Measurements from ENCODE around the gene KCTD17. TPM values are rescaled to one million over a fixed set of nuclear protein-coding genes. Genes with fewer than 3 reads are reported as not detected.

KCTD17 gene
- total RNA-seq, 1 donor from 2014 or later: 7.4 TPM

DNA sequence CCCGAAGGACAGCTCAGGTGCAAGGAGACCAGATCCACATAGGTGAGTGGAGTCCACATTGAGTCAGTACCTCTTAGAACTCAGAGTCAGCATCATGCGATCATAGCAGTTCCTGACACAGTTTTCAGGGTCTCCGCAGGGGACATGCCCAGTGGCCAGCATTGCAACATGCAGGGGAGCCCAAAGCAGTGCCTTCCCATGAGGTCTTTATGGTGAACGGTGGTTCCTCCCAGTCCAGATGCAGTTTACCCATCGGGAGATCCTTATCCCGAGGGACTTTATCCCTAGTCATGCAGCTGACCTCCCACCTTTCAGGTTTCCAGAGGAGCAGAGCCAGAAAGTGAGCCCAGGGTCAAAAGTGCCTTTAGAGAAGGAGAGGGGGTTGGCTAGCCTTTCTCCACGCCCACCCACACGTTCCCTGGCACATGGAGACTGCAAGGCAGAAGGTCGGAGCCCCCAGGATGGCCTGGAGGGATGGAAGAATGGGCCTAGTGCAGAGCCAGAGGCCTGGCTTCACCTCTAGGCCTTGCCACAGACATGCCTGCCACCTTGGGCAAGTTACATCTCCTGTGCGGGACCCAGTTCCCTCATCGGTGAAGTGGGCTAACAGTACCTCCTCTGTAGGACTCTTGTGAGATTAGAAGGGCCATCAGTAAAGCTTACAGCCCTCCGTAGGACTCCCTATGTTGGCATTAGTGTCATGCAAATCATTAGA is 6.4 kb downstream of the KCTD17 start:
- TF ChIP-seq, protein P1, sequence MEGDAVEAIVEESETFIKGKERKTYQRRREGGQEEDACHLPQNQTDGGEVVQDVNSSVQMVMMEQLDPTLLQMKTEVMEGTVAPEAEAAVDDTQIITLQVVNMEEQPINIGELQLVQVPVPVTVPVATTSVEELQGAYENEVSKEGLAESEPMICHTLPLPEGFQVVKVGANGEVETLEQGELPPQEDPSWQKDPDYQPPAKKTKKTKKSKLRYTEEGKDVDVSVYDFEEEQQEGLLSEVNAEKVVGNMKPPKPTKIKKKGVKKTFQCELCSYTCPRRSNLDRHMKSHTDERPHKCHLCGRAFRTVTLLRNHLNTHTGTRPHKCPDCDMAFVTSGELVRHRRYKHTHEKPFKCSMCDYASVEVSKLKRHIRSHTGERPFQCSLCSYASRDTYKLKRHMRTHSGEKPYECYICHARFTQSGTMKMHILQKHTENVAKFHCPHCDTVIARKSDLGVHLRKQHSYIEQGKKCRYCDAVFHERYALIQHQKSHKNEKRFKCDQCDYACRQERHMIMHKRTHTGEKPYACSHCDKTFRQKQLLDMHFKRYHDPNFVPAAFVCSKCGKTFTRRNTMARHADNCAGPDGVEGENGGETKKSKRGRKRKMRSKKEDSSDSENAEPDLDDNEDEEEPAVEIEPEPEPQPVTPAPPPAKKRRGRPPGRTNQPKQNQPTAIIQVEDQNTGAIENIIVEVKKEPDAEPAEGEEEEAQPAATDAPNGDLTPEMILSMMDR (IDR thresholded peaks at IDR 0.05; ENCODE audit: insufficient read depth, low read length, severe bottlenecking): no peak
- no peak for FAIRE-seq
- no peak overlapping the region for H3K4me3 ChIP-seq (ENCODE audit: low read depth, low read length)
- H3K36me3 ChIP-seq (ENCODE audit: control insufficient read depth, insufficient read depth, low read length): peaks cover 5% of the 10 kb centered on the region
- no peaks in the 10 kb centered on the region for H3K27me3 ChIP-seq (ENCODE audit: control insufficient read depth, insufficient read depth, low read length)
- DNase-seq (ENCODE audit: low read depth): no peak

DNA sequence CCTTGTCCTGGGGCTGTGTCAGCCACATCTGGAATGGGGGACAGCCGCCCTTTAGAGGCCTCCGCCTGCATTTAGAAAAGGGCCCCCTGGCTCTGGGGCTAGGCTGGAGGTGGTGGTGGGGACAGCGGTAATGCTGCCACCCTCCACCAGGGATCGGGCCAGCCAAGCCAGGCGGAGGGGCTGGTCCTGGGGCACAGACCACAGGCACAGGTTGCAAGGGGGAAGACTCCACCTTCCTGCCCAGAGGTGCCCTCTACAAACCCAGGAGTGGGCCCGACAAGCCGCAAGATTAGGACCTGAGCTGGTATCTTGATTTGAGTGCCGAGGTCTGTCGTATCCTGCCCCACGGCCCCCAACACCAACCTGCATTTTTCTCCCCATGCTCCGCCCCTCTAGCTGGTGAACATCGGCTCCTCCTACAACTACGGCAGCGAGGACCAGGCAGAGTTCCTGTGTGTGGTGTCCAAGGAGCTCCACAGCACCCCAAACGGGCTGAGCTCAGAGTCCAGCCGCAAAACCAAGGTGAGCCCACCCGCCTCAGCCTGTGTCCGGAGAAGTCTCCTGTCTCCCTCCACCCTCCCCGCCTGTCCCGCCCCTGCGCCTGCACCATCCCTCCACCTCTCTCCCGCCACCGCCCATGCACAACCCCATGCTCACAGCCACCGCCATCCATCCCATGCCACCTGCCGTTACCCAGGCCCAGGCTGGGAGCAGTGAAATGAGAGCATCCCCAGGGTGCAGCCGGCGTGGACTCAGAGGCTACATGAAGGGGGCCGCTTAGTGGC is 7.6 kb downstream of the KCTD17 start:
- no peak for FAIRE-seq
- H3K27me3 ChIP-seq (ENCODE audit: control insufficient read depth, insufficient read depth, low read length): no peaks in the 10 kb centered on the region
- DNase-seq (ENCODE audit: low read depth): no peak
- no peak overlapping the region for H3K4me3 ChIP-seq (ENCODE audit: low read depth, low read length)
- TF ChIP-seq, protein P1 (IDR thresholded peaks at IDR 0.05; ENCODE audit: insufficient read depth, low read length, severe bottlenecking): no peak
- peaks cover 5% of the 10 kb centered on the region for H3K36me3 ChIP-seq (ENCODE audit: control insufficient read depth, insufficient read depth, low read length)

DNA sequence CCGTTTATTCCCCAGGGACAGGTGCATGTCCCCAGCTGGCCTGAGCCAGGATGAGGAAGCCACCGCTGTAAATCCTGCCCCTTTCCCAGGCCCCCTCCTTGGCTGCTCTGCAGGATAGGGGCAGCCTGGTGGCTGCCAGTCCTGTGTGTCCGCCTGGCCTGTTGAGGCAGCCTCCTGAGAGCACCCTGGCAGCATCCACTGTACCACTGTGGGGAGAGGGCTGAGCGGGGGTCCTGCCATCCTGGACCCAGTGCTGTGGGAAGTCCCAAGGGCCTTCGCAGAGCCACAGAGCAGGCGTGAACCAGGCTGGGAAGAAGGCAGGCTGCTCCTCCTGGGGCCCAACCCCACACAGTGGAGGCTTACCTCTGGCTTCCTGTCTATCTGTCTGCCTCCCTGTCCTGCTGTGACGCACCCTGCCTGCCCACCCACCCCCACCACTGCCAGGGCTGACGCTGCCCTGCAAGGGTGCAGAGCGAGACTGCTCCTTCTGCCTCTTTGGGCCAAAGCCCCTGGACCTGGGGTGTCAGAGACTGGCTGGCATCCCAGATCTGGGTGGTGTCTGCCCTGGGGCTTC is 8.4 kb downstream of the KCTD17 start:
- Histone ChIP-seq H3K36me3 (ENCODE audit: control insufficient read depth, insufficient read depth, low read length) (peaks cover 5% of the 10 kb centered on the region), H3K27me3 (ENCODE audit: control insufficient read depth, insufficient read depth, low read length) (no peaks in the 10 kb centered on the region), H3K4me3 (ENCODE audit: low read depth, low read length) (no peak overlapping the region)
- DNase-seq (ENCODE audit: low read depth) (no peak), FAIRE-seq (no peak)
- TF ChIP-seq, protein P1 (IDR thresholded peaks at IDR 0.05; ENCODE audit: insufficient read depth, low read length, severe bottlenecking): no peak

DNA sequence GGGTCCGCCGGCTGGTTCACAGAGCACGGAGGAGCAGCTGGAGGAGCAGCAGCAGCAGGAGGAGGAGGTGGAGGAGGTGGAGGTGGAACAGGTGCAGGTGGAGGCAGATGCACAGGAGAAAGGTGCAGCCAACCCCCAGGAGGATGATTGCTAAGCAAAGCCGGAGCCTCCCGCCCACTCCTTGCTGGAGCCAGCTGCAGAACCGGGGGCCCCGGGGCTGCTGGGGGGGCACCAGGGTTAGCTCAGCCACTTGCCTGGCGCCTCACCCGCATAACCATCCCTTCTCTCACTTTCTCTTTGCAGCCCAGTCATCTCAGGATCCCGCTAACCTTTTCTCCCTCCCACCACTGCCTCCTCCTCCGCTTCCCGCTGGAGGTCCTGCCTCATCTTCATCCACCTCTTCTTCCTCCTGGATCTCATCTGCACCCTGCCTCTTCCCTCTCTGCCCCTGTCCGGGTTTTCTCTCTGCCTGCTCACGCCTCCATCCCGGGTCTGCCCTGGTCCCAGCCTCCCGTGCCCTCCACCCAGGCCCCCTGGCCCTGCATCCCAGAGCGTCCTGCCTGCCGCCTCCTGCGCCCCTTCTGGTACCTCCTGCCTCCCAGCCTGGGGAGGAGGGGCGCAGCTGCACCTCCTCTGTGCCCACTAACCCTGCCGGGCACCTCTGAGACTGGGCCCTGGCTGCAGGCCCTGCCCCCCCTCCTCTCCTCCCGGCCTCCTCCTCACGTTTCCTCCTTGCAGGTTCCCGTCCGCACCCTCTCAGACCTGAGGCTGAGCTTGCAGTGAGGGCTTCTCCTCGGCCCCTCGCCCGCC is 9.5 kb downstream of the KCTD17 start:
- Histone ChIP-seq H3K36me3 (ENCODE audit: control insufficient read depth, insufficient read depth, low read length) (peaks cover 5% of the 10 kb centered on the region), H3K27me3 (ENCODE audit: control insufficient read depth, insufficient read depth, low read length) (no peaks in the 10 kb centered on the region), H3K4me3 (ENCODE audit: low read depth, low read length) (no peak overlapping the region)
- TF ChIP-seq, protein P1 (IDR thresholded peaks at IDR 0.05; ENCODE audit: insufficient read depth, low read length, severe bottlenecking): no peak
- no peak for DNase-seq (ENCODE audit: low read depth)
- no peak for FAIRE-seq

DNA sequence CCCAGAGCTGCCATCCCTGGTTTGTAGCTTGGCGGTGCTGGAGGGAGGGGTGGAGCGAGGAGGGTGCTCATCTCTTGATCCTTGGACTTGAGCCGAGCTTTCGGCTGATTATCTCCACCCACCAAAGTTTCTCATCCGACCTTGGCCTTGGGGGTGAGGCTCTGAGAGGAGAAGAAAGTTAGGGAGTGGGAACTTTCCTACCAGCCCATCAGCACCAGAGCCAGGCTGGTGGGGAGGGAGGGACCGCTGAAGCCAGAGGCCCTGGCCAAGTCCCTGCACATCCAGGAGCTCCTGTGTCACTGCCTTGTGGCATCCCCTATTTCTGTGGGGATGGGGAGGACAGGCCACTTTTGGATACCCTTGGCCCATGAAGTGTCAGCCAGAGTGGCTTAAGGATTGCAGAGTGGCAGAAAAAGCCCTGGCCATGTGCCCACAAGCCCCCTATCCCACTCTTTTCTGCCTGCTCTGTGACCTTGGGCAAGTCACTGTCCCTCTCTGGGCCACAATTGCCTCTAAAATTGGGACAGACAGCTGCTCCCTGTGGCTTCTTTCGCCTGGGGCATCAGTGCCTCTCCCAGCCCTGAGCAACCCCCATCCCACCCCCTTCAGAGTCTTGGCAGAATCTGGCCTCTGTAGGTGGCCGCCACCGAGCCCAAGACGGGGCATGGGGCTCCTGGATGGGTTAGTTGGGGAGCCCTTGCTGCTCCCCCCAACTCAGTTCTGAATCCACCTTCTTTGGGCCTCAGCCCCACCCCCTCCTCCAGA is 10.3 kb downstream of the KCTD17 start:
- H3K36me3 ChIP-seq (ENCODE audit: control insufficient read depth, insufficient read depth, low read length): peaks cover 3% of the 10 kb centered on the region
- no peak for DNase-seq (ENCODE audit: low read depth)
- TF ChIP-seq, protein P1 (IDR thresholded peaks at IDR 0.05; ENCODE audit: insufficient read depth, low read length, severe bottlenecking): no peak
- peaks cover 1% of the 10 kb centered on the region for H3K27me3 ChIP-seq (ENCODE audit: control insufficient read depth, insufficient read depth, low read length)
- no peak for FAIRE-seq
- no peak overlapping the region for H3K4me3 ChIP-seq (ENCODE audit: low read depth, low read length)
